Uterus (tissue), 4 donors: ENCODE measurements around the gene DIAPH2. TPM values are rescaled to one million over a fixed set of nuclear protein-coding genes. Genes with fewer than 3 reads are reported as not detected.

Experiments used
- DNase-seq, 2 donors: peaks; one replicate each; pipeline ENCODE4 v3.0.0-alpha.2; 2019 to 2020
- H3K27ac ChIP-seq, 2 donors: fragments of 200-600 bp; sonication (generic); 1 replicate in 1 of 2; 2 replicates in 1 of 2; pipeline ENCODE4 v1.5.1; 2016 to 2018
- H3K27me3 ChIP-seq, 2 donors: fragments of 200-600 bp; sonication (generic); one replicate each; pipeline ENCODE4 v1.5.1; 2018 to 2019; ENCODE audit warnings: control low read depth in 1 of 2
- H3K36me3 ChIP-seq, 2 donors: fragments of 200-600 bp; sonication (generic); one replicate each; pipeline ENCODE4 v1.5.1; 2019; ENCODE audit warnings: control low read depth in 1 of 2
- H3K4me1 ChIP-seq, 2 donors: fragments of 200-600 bp; sonication (generic); one replicate each; pipeline ENCODE4 v1.5.1; 2018 to 2019; ENCODE audit warnings: control low read depth in 1 of 2
- H3K4me3 ChIP-seq, 2 donors: fragments of 200-600 bp; sonication (generic); 1 replicate in 1 of 2; 2 replicates in 1 of 2; pipeline ENCODE4 v1.5.1; 2018 to 2019; ENCODE audit warnings: mild to moderate bottlenecking in 1 of 2
- H3K9me3 ChIP-seq, 2 donors: fragments of 200-600 bp; sonication (generic); one replicate each; pipeline ENCODE4 v1.5.1; 2019; ENCODE audit warnings: control low read depth in 1 of 2
- POLR2A ChIP-seq, 2 donors: fragments of 450-650 bp; IDR thresholded peaks; one replicate each; pipeline ENCODE4 v1.6.1; 2016; ENCODE audit warnings: antibody characterized with exemption in 2 of 2, mild to moderate bottlenecking in 1 of 2, moderate library complexity in 1 of 2
- intact Hi-C: fragments of 100-400 bp; cut with DNase I; formaldehyde crosslinking; loops from one replicate; pipeline ENCODE4 v1.15.1; 2023; ENCODE audit warnings: low total_unique reads
- total RNA-seq, 4 donors: library from RNA; depleted of rRNA in 3 of 4; stranded (reverse); fragments of >200 nt in 3 of 4; gene quantifications; one replicate each; pipeline versions ENCODE4 v1.1.0 to v1.2.4, GENCODE V29; 2014 to 2023
- TF ChIP-seq, protein P1 (sequence below), 4 experiments: fragments of 200-600 bp in 2 of 4; fragments of 450-650 bp in 2 of 4; sonication (generic) in 2 of 4; IDR thresholded peaks; one replicate each; pipeline ENCODE4 v1.5.1; 2016 to 2019; ENCODE audit warnings: antibody characterized with exemption in 4 of 4, mild to moderate bottlenecking in 2 of 4, moderate library complexity in 1 of 4
- donor health status: DM: yes; HTN: yes; CAD: no.

DIAPH2 gene
- total RNA-seq, 4 donors from 2014 or later = 16.7 to 41.5 (median 30.3) TPM

GRCh38 chrX:97310373-97310772 lies 625.7 kb downstream of the DIAPH2 start:
- H3K27me3 ChIP-seq = no peaks in the 10 kb centered on the region
- TF ChIP-seq, protein P1, sequence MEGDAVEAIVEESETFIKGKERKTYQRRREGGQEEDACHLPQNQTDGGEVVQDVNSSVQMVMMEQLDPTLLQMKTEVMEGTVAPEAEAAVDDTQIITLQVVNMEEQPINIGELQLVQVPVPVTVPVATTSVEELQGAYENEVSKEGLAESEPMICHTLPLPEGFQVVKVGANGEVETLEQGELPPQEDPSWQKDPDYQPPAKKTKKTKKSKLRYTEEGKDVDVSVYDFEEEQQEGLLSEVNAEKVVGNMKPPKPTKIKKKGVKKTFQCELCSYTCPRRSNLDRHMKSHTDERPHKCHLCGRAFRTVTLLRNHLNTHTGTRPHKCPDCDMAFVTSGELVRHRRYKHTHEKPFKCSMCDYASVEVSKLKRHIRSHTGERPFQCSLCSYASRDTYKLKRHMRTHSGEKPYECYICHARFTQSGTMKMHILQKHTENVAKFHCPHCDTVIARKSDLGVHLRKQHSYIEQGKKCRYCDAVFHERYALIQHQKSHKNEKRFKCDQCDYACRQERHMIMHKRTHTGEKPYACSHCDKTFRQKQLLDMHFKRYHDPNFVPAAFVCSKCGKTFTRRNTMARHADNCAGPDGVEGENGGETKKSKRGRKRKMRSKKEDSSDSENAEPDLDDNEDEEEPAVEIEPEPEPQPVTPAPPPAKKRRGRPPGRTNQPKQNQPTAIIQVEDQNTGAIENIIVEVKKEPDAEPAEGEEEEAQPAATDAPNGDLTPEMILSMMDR (IDR thresholded peaks at IDR 0.05) = no peak
- no peak for TF ChIP-seq POLR2A (IDR thresholded peaks at IDR 0.05)
- H3K36me3 ChIP-seq = no peaks in the 10 kb centered on the region
- H3K4me3 ChIP-seq = no peak overlapping the region
- no peak overlapping the region for H3K27ac ChIP-seq
- H3K9me3 ChIP-seq = no peaks in the 10 kb centered on the region
- intact Hi-C loops = no loop called here
- H3K4me1 ChIP-seq = no peaks in the 10 kb centered on the region
- DNase-seq = no peak

DNA sequence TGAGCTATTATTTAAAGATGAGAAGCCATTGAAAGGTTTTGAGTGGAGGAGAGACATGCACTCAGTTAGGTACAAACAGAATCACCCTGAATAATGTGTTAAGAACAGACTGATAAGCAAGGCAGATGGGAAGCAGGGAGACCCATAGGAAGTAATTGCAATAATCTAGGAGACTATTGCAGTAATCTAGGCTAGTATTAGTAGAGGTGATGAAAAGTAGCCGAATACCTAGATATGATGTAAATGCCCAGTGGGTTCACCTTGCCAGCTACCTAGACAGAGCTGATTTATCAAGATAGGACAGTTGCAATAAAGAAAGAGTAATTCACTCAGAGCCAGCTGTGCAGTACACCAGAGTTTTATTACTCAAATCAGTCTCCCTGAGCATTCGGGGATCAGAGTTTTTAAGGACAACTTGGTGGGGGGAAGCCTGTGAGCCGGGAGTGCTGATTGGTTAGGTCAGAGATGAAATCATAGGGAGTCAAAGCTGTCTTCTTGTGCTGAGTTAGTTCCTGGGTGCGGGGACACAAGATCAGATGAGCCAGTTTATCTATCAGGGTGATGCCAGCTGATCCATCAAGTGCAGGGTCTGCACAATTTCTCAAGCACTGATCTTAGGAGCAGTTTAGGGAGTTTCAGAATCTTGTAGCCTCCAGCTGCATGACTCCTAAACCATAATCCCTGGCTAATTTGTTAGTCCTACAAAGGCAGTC lies 626.6 kb downstream of the DIAPH2 start:
- intact Hi-C loops = no loop called here
- no peaks in the 10 kb centered on the region for H3K9me3 ChIP-seq
- no peaks in the 10 kb centered on the region for H3K4me1 ChIP-seq
- H3K4me3 ChIP-seq = no peak overlapping the region
- DNase-seq = no peak
- TF ChIP-seq POLR2A (IDR thresholded peaks at IDR 0.05) = no peak
- TF ChIP-seq, protein P1 (IDR thresholded peaks at IDR 0.05) = no peak
- H3K36me3 ChIP-seq = no peaks in the 10 kb centered on the region
- no peaks in the 10 kb centered on the region for H3K27me3 ChIP-seq
- H3K27ac ChIP-seq = no peak overlapping the region

DNA sequence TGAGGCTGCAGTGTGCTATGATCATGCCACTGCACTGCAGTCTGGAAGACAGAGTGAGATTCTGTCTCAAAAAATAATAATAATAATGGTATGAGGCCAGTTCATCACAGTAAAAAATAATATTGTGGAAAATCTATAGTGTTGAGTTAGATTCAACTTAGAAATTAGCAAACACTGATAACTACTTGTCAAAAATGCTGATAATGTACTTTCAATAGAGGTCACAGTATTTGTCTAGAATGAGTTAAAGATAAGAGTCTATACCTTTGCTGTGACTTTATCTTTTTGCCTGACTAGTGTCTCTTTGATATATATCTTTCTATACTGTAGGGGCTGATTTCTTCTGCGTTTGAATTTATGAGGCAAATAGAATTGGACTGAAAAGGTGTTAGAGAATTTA lies 629.7 kb downstream of the DIAPH2 start:
- intact Hi-C loops = no loop called here
- TF ChIP-seq, protein P1 (IDR thresholded peaks at IDR 0.05) = no peak
- TF ChIP-seq POLR2A (IDR thresholded peaks at IDR 0.05) = no peak
- no peak for DNase-seq
- no peaks in the 10 kb centered on the region for H3K4me1 ChIP-seq
- no peaks in the 10 kb centered on the region for H3K36me3 ChIP-seq
- no peak overlapping the region for H3K4me3 ChIP-seq
- H3K9me3 ChIP-seq = no peaks in the 10 kb centered on the region
- H3K27me3 ChIP-seq = no peaks in the 10 kb centered on the region
- H3K27ac ChIP-seq = no peak overlapping the region

GRCh38 chrX:97315939-97316338 lies 631.3 kb downstream of the DIAPH2 start:
- Histone ChIP-seq H3K27ac (no peak overlapping the region), H3K4me3 (no peak overlapping the region), H3K4me1 (no peaks in the 10 kb centered on the region), H3K9me3 (no peaks in the 10 kb centered on the region), H3K27me3 (no peaks in the 10 kb centered on the region), H3K36me3 (no peaks in the 10 kb centered on the region)
- intact Hi-C loops = no loop called here
- no peak for DNase-seq
- TF ChIP-seq, protein P1 (IDR thresholded peaks at IDR 0.05) = no peak
- TF ChIP-seq POLR2A (IDR thresholded peaks at IDR 0.05) = no peak

DNA sequence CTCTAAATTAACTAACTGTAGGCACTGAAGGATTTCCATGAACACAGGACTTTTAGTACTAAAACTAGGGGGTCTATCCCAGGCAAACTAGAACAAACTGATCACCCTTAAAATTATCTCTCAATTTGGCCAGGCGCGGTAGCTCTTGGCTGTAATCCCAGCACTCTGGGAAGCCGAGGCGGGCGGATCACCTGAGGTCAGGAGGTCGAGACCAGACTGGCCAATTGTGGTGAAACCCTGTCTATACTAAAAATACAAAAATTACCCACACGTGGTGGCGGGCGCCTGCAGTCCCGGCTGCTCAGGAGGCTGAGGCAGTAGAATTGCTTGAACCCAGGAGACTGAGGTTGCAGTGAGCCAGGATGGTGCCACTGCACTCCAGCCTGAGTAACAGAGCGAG lies 635.7 kb downstream of the DIAPH2 start:
- Histone ChIP-seq H3K36me3 (no peaks in the 10 kb centered on the region), H3K27me3 (no peaks in the 10 kb centered on the region), H3K4me1 (no peaks in the 10 kb centered on the region), H3K9me3 (no peaks in the 10 kb centered on the region), H3K4me3 (no peak overlapping the region), H3K27ac (no peak overlapping the region)
- DNase-seq = no peak
- TF ChIP-seq, protein P1 (IDR thresholded peaks at IDR 0.05) = no peak
- no peak for TF ChIP-seq POLR2A (IDR thresholded peaks at IDR 0.05)
- intact Hi-C loops = no loop called here
